SH-SY5Y (cell line): Measurements from ENCODE around the gene ZMIZ1.

Experiments used
- GATA2 ChIP-seq: IDR thresholded peaks from 2 replicates; pipeline ENCODE4 v1.6.1; 2011; ENCODE audit warnings: mild to moderate bottlenecking, low read depth, low read length
- GATA3 ChIP-seq: IDR thresholded peaks from 2 replicates; pipeline ENCODE4 v1.6.1; 2011; ENCODE audit warnings: low read depth, mild to moderate bottlenecking, low read length, moderate library complexity

DNA sequence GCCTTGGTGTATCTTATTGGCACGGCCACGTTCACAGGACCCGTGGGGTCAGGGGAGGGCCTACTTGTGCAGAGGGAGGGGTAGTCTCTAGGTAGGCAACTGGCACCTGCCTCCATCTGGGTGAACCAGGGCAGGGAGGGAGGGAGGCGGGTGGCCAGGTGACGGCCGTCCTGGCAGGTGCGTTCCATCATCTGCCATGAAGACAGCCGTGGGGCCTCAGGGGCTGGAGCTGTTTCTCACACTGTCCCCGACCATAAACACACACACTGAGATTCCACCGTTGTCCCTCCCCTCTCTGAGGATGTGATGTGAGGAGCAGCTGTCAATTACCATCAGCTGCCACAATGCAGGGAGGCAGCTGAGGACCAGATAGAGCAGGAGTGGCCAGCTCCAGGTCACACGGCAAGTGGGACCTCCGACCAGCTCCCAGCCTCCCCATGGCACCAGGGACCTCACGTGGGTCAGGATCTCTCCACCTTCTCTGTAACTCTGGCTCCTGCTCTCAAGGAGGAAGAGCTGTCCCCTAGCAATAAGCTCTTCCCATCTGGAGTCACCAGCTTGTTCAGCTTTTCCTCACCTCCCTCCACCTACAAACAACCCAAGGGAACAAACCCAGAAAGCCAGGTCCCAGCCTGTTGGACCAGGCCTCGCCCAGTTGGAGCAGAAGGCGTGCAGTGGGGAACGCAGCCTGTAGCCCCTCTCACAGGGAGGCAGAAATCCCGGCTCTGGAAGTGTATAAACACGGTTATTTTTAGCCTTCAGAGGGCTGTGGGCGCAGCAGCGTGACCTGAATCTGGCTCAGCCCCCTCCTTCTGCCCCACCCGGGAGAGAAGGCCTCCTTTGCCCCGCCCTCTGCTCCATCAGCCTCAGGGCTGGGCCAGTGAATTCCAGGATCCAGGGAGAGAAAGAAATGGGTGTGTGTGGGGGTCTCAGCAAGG is 33.1 kb downstream of the ZMIZ1 start:
- TF ChIP-seq GATA3 (no peak), GATA2 (no peak)
